PFSK-1 (cell line): ENCODE data around the gene RASA1.

Source experiments
- FOXP2 ChIP-seq: optimal IDR thresholded peaks from 2 replicates; pipeline ENCODE3; 2011; ENCODE audit warnings: borderline replicate concordance, control low read depth, inconsistent platforms; ENCODE audit not compliant: insufficient read depth; ENCODE audit errors: extremely low read length, extremely low read depth
- POLR2AphosphoS5 ChIP-seq: IDR thresholded peaks from 2 replicates; pipeline ENCODE4 v1.6.1; 2012; ENCODE audit warnings: low read depth, mild to moderate bottlenecking, control low read depth, low read length, moderate library complexity
- REST ChIP-seq, 2 experiments: IDR thresholded peaks; 2 replicates each; pipeline versions ENCODE4 v1.6.1 to v1.8.0; 2011 to 2012; ENCODE audit warnings: low read depth in 2 of 2, low read length in 2 of 2, control low read depth in 1 of 2, inconsistent platforms in 1 of 2, mild to moderate bottlenecking in 1 of 2, moderate library complexity in 1 of 2; ENCODE audit not compliant: insufficient read depth in 1 of 2
- SIN3A ChIP-seq: IDR thresholded peaks from 2 replicates; pipeline ENCODE4 v1.6.1; 2012; ENCODE audit warnings: mild to moderate bottlenecking, low read length, moderate library complexity, borderline replicate concordance; ENCODE audit not compliant: insufficient read depth
- TAF1 ChIP-seq: IDR thresholded peaks from 2 replicates; pipeline ENCODE4 v1.6.1; 2012; ENCODE audit warnings: low read length, control low read depth, borderline replicate concordance; ENCODE audit not compliant: insufficient read depth

The RASA1 gene

GRCh38 chr5:87413343-87413645, 145.6 kb downstream of the RASA1 start:
- TF ChIP-seq TAF1 (no peak), REST (IDR thresholded peaks at IDR 0.05; ENCODE audit: insufficient read depth in 1 of 2, low read depth in 2 of 2, low read length in 2 of 2) (no peak), POLR2AphosphoS5 (no peak)

DNA sequence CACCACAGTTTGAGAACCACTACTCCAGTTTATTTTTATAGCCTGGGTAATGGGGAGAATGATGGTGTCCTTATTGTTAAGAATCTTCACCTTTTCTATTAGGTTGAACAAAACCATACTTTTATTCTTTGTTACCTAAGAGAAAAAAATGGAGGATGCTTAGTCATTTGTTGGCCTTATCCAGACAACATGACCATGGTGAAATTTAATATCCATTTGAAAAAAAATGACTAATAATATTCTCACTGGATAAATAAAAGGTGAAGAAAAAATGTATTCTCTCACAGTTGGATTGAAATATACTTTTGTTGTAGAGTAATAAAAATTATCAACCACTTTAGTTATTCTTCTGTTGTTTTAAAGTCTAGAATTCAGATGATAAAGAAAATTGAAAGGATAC, 150.8 kb downstream of the RASA1 start:
- TF ChIP-seq FOXP2, result no peak

GRCh38 chr5:87421307-87421706, 153.6 kb downstream of the RASA1 start:
- TF ChIP-seq TAF1 (no peak), FOXP2 (no peak), POLR2AphosphoS5 (no peak), SIN3A (no peak), REST (IDR thresholded peaks at IDR 0.05; ENCODE audit: insufficient read depth in 1 of 2, low read depth in 2 of 2, low read length in 2 of 2) (no peak)

- no peak for TF ChIP-seq TAF1
- TF ChIP-seq REST (IDR thresholded peaks at IDR 0.05; ENCODE audit: insufficient read depth in 1 of 2, low read depth in 2 of 2, low read length in 2 of 2), result no peak
- TF ChIP-seq FOXP2, result no peak
- TF ChIP-seq SIN3A, result no peak
- TF ChIP-seq POLR2AphosphoS5, result no peak
Observed at GRCh38 chr5:87423755-87424154, 156.1 kb downstream of the RASA1 start.

- no peak for TF ChIP-seq SIN3A
- TF ChIP-seq POLR2AphosphoS5, result no peak
- no peak for TF ChIP-seq TAF1
- TF ChIP-seq FOXP2, result no peak
- no peak for TF ChIP-seq REST (IDR thresholded peaks at IDR 0.05; ENCODE audit: insufficient read depth in 1 of 2, low read depth in 2 of 2, low read length in 2 of 2)
Observed at GRCh38 chr5:87430863-87431457, 163.3 kb downstream of the RASA1 start.
